BE2C (cell line): ENCODE measurements around the gene RBMS1.

Experiments
- DNase-seq: peaks from one replicate; pipeline ENCODE4 v3.0.0-alpha.2; 2020
- H3K27me3 ChIP-seq: fragments of 250-450 bp; sonication (Bioruptor Pico); 2 replicates; pipeline ENCODE4 v1.5.1; 2020; ENCODE audit warnings: mild to moderate bottlenecking
- H3K36me3 ChIP-seq: fragments of 250-450 bp; sonication (Bioruptor Pico); 2 replicates; pipeline ENCODE4 v1.5.1; 2020; ENCODE audit warnings: mild to moderate bottlenecking
- H3K4me1 ChIP-seq: fragments of 250-450 bp; sonication (Bioruptor Pico); 2 replicates; pipeline ENCODE4 v1.5.1; 2020
- H3K4me3 ChIP-seq: 2 replicates; pipeline ENCODE4 v1.5.1; 2011; ENCODE audit warnings: low read depth, low read length
- H3K9me3 ChIP-seq: fragments of 250-450 bp; sonication (Bioruptor Pico); 2 replicates; pipeline ENCODE4 v1.5.1; 2020
- CTCF ChIP-seq: IDR thresholded peaks from 2 replicates; pipeline ENCODE4 v1.5.1; 2012; ENCODE audit warnings: mild to moderate bottlenecking, low read depth, low read length

Gene RBMS1

GRCh38 chr2:160409480-160409879, 84.1 kb downstream of the RBMS1 start:
- H3K9me3 ChIP-seq, result no peaks in the 10 kb centered on the region
- H3K36me3 ChIP-seq, result no peaks in the 10 kb centered on the region
- H3K27me3 ChIP-seq, result no peaks in the 10 kb centered on the region
- no peaks in the 10 kb centered on the region for H3K4me1 ChIP-seq
- no peak for DNase-seq
- H3K4me3 ChIP-seq, result no peak overlapping the region
- TF ChIP-seq CTCF, result no peak

GRCh38 chr2:160408959-160409291, 84.7 kb downstream of the RBMS1 start:
- no peak for DNase-seq
- H3K4me1 ChIP-seq, result no peaks in the 10 kb centered on the region
- H3K9me3 ChIP-seq, result no peaks in the 10 kb centered on the region
- H3K4me3 ChIP-seq, result peak overlapping the region; percentile 56
- H3K36me3 ChIP-seq, result no peaks in the 10 kb centered on the region
- no peaks in the 10 kb centered on the region for H3K27me3 ChIP-seq
- no peak for TF ChIP-seq CTCF

GRCh38 chr2:160408173-160408958, 85.2 kb downstream of the RBMS1 start:
- Histone ChIP-seq H3K4me3 (peak overlapping the region; percentile 56), H3K4me1 (no peaks in the 10 kb centered on the region), H3K9me3 (no peaks in the 10 kb centered on the region), H3K27me3 (no peaks in the 10 kb centered on the region), H3K36me3 (no peaks in the 10 kb centered on the region)
- peak; percentile 34 for DNase-seq
- TF ChIP-seq CTCF, result no peak

- H3K4me1 ChIP-seq, result no peaks in the 10 kb centered on the region
- no peaks in the 10 kb centered on the region for H3K27me3 ChIP-seq
- H3K9me3 ChIP-seq, result no peaks in the 10 kb centered on the region
- peak; percentile 51 for DNase-seq
- no peak for TF ChIP-seq CTCF
- no peaks in the 10 kb centered on the region for H3K36me3 ChIP-seq
- peak overlapping the region; percentile 69 for H3K4me3 ChIP-seq
Observed at GRCh38 chr2:160407393-160408172, 86.0 kb downstream of the RBMS1 start.

- H3K4me1 ChIP-seq, result no peaks in the 10 kb centered on the region
- peak overlapping the region; percentile 69 for H3K4me3 ChIP-seq
- no peak for TF ChIP-seq CTCF
- no peaks in the 10 kb centered on the region for H3K36me3 ChIP-seq
- no peaks in the 10 kb centered on the region for H3K27me3 ChIP-seq
- H3K9me3 ChIP-seq, result no peaks in the 10 kb centered on the region
- DNase-seq, result peak; percentile 26
Observed at GRCh38 chr2:160406591-160407392, 86.8 kb downstream of the RBMS1 start.
